B cell (primary cell): ENCODE data around the gene MMRN1. TPM values are rescaled to one million over a fixed set of nuclear protein-coding genes. Genes with fewer than 3 reads are reported as not detected.

Experiments
- ATAC-seq: fragments of 200-7000 bp; cut with Tn5 transposase; one replicate; pipeline ENCODE4 v1.10.0; 2021; ENCODE audit warnings: low read depth, mild to moderate bottlenecking, moderate number of reproducible peaks, moderate library complexity
- CTCF ChIA-PET: fragments of 350-600 bp; sonication (Branson Sonifier 250); formaldehyde crosslinking; loops from one replicate; lab custom pipeline; 2021; ENCODE audit warnings: antibody characterized with exemption, inconsistent platforms; lab: Charles Lee
- POLR2A ChIA-PET: fragments of 350-600 bp; sonication (Branson Sonifier 250); formaldehyde crosslinking; loops from one replicate; lab custom pipeline; 2021; ENCODE audit warnings: antibody characterized with exemption; lab: Charles Lee
- DNase-seq: peaks from one replicate; pipeline ENCODE4 v3.0.0; 2013
- H2AFZ ChIP-seq: 2 replicates; pipeline ENCODE4 v1.6.1; 2012; ENCODE audit warnings: mild to moderate bottlenecking, low read depth, low read length; ENCODE audit not compliant: insufficient read depth, poor library complexity, severe bottlenecking
- H3K27ac ChIP-seq, 2 donors: 1 replicate in 1 of 2; 2 replicates in 1 of 2; pipeline ENCODE4 v1.5.1; 2012 to 2013; ENCODE audit warnings: low read length in 2 of 2, mild to moderate bottlenecking in 2 of 2, moderate library complexity in 1 of 2
- H3K27me3 ChIP-seq, 4 experiments: fragments of 200-600 bp in 1 of 4; sonication (generic) in 1 of 4; replicated peaks in 1 of 4; 1 replicate in 2 of 4; 2 replicates in 2 of 4; pipeline versions ENCODE4 v1.6.1 to v1.7.0; 2013 to 2016; ENCODE audit warnings: low read length in 3 of 4, mild to moderate bottlenecking in 2 of 4, mixed read lengths in 1 of 4, moderate library complexity in 1 of 4; ENCODE audit not compliant: insufficient read depth in 4 of 4, control insufficient read depth in 3 of 4; ENCODE audit errors: control extremely low read depth in 1 of 4
- H3K36me3 ChIP-seq, 2 experiments: replicated peaks in 1 of 2; 1 replicate in 1 of 2; 2 replicates in 1 of 2; pipeline versions ENCODE4 v1.6.1 to v1.7.1; 2013; ENCODE audit warnings: low read length in 1 of 2; ENCODE audit not compliant: insufficient read depth in 2 of 2, control insufficient read depth in 1 of 2; ENCODE audit errors: control extremely low read depth in 1 of 2, extremely low read depth in 1 of 2
- H3K4me1 ChIP-seq, 2 donors: fragments of 200-600 bp in 1 of 2; sonication (generic) in 1 of 2; 1 replicate in 1 of 2; 2 replicates in 1 of 2; pipeline versions ENCODE4 v1.5.1 to v1.6.1; 2013 to 2017; ENCODE audit warnings: low read length in 2 of 2; ENCODE audit not compliant: control insufficient read depth in 2 of 2, insufficient read depth in 2 of 2
- H3K4me2 ChIP-seq: replicated peaks from 2 replicates; pipeline ENCODE3; 2012; ENCODE audit warnings: mild to moderate bottlenecking, low read depth, low read length; ENCODE audit not compliant: poor library complexity, severe bottlenecking
- H3K4me3 ChIP-seq, 5 experiments: fragments of 200-600 bp in 1 of 5; sonication (generic) in 1 of 5; 1 replicate in 3 of 5; 2 replicates in 2 of 5; pipeline versions ENCODE4 v1.5.1 to v1.7.0; 2011 to 2016; ENCODE audit warnings: low read length in 4 of 5, mild to moderate bottlenecking in 4 of 5, low read depth in 2 of 5, control low read depth in 1 of 5, moderate library complexity in 1 of 5; ENCODE audit not compliant: insufficient read depth in 1 of 5; ENCODE audit errors: control extremely low read depth in 1 of 5, extremely low read depth in 1 of 5
- H3K79me2 ChIP-seq: fragments of 200-600 bp; sonication (generic); one replicate; pipeline ENCODE4 v1.6.0; 2016; ENCODE audit warnings: low read length; ENCODE audit not compliant: control insufficient read depth, insufficient read depth
- H3K9ac ChIP-seq: fragments of 200-600 bp; sonication (generic); 2 replicates; pipeline ENCODE4 v1.6.1; 2017; ENCODE audit warnings: mild to moderate bottlenecking, low read length, moderate library complexity
- H3K9me3 ChIP-seq, 3 donors: one replicate each; pipeline versions ENCODE4 v1.6.1 to v1.7.1; 2013; ENCODE audit warnings: low read length in 2 of 3; ENCODE audit not compliant: control insufficient read depth in 2 of 3, insufficient read depth in 1 of 3; ENCODE audit errors: control extremely low read depth in 1 of 3
- H4K20me1 ChIP-seq: 2 replicates; pipeline ENCODE4 v1.6.0; 2012; ENCODE audit warnings: mild to moderate bottlenecking, low read length; ENCODE audit not compliant: insufficient read depth, control insufficient read depth, poor library complexity, severe bottlenecking
- H3K27ac Mint-ChIP-seq: one replicate; pipeline ENCODE4 v1.8.0; 2021; ENCODE audit warnings: mixed read lengths
- H3K27me3 Mint-ChIP-seq: one replicate; pipeline ENCODE4 v1.8.0; 2021; ENCODE audit warnings: mixed read lengths
- H3K4me1 Mint-ChIP-seq: one replicate; pipeline ENCODE4 v1.8.0; 2021; ENCODE audit warnings: mixed read lengths
- H3K4me3 Mint-ChIP-seq: one replicate; pipeline ENCODE4 v1.8.0; 2021; ENCODE audit warnings: mixed read lengths
- H3K9me3 Mint-ChIP-seq: one replicate; pipeline ENCODE4 v1.8.0; 2022; ENCODE audit warnings: mixed read lengths; ENCODE audit not compliant: insufficient read depth
- CTCF ChIP-seq: fragments of 200-600 bp; IDR thresholded peaks from one replicate; pipeline ENCODE4 v1.8.0; 2022; ENCODE audit warnings: antibody characterized with exemption, mild to moderate bottlenecking
- EZH2 ChIP-seq: IDR thresholded peaks from 2 replicates; pipeline ENCODE4 v1.6.1; 2012; ENCODE audit warnings: borderline replicate concordance, low read depth, mild to moderate bottlenecking, moderate library complexity, low read length; ENCODE audit not compliant: insufficient read depth, poor library complexity, severe bottlenecking
- WGBS: methylation state at CpG from one replicate; pipeline ENCODE4 v1.1.5; 2013; ENCODE audit warnings: missing lambda C conversion rate; ENCODE audit not compliant: insufficient coverage; 5-methylcytosine and 5-hydroxymethylcytosine counted together
- intact Hi-C: fragments of 100-400 bp; cut with micrococcal nuclease; formaldehyde crosslinking; loops from one replicate; pipeline ENCODE4 v1.10.0; 2022
- polyA plus RNA-seq: library from polyadenylated mRNA; depleted of rRNA; stranded (reverse); fragments of >200 nt; gene quantifications from 2 replicates; pipeline ENCODE4 v1.2.3, GENCODE V29; 2012
- total RNA-seq, 2 donors: library from RNA; stranded (reverse); fragments of 120-200 nt in 1 of 2; gene quantifications; 1 replicate in 1 of 2; 2 replicates in 1 of 2; pipeline versions ENCODE4 v1.2.3 to v1.2.4, GENCODE V29; 2013 to 2022

Gene MMRN1
- total and polyA plus RNA-seq, 2 donors (not counting 1 experiment from before 2014, with no cell fraction given), result 0.33 to 0.49 TPM

DNA sequence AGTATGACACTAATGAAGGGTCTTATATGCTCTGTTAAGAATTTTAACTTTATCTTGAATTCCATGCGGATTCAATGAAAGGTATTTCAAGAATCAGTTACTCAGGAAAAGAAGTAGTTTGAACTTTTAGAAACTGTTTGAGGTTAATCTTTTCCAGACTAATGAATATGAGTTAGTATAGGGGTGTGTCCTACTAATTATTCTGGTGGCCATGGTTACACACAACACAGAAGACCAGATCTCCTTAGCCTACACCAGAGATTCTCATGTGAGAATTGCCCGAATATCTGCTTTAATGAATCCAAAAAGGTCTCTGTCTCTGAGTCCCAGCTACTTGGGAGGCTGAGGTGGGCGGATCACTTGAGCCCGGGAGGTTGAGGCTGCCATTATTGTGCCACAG lies 100.4 kb downstream of the MMRN1 start:
- no peak overlapping the region for H3K27ac Mint-ChIP-seq
- H3K27ac ChIP-seq, result no peak overlapping the region
- H3K79me2 ChIP-seq, result no peaks in the 10 kb centered on the region
- H2AFZ ChIP-seq, result no peak overlapping the region
- DNase-seq (no peak), ATAC-seq (no peak)
- no peaks in the 10 kb centered on the region for H3K36me3 ChIP-seq
- peaks cover 15% of the 10 kb centered on the region for H3K27me3 Mint-ChIP-seq
- no CpG with 5 or more reads among the region's 4 CpGs for WGBS
- no peak for TF ChIP-seq CTCF
- no peak for TF ChIP-seq EZH2
- no peak overlapping the region for H3K9ac ChIP-seq
- H3K4me1 Mint-ChIP-seq, result no peaks in the 10 kb centered on the region
- H4K20me1 ChIP-seq, result no peaks in the 10 kb centered on the region
- POLR2A ChIA-PET, result no interaction called here
- intact Hi-C loops, result no loop called here
- peaks cover 0 to 8% (median 1%) of the 10 kb centered on the region in 4 experiments for H3K27me3 ChIP-seq
- H3K9me3 ChIP-seq, result no peaks in the 10 kb centered on the region
- H3K4me3 ChIP-seq, result no peak overlapping the region
- no peak overlapping the region for H3K4me3 Mint-ChIP-seq
- H3K9me3 Mint-ChIP-seq, result no peaks in the 10 kb centered on the region
- no peaks in the 10 kb centered on the region for H3K4me1 ChIP-seq
- no peak overlapping the region for H3K4me2 ChIP-seq
- CTCF ChIA-PET, result no interaction called here

- POLR2A ChIA-PET, result no interaction called here
- H3K4me1 ChIP-seq, result no peaks in the 10 kb centered on the region
Measured at GRCh38 chr4:89995814-89996213, 101.2 kb downstream of the MMRN1 start.

More at GRCh38 chr4:89995814-89996213, 101.2 kb downstream of the MMRN1 start:
- Histone ChIP-seq H2AFZ (no peak overlapping the region), H3K9ac (no peak overlapping the region), H3K27me3 (peaks cover 0 to 8% (median 1%) of the 10 kb centered on the region in 4 experiments), H3K4me2 (no peak overlapping the region), H3K79me2 (no peaks in the 10 kb centered on the region), H4K20me1 (no peaks in the 10 kb centered on the region), H3K36me3 (no peaks in the 10 kb centered on the region), H3K4me3 (no peak overlapping the region), H3K27ac (no peak overlapping the region), H3K9me3 (no peaks in the 10 kb centered on the region)
- no peaks in the 10 kb centered on the region for H3K9me3 Mint-ChIP-seq
- intact Hi-C loops, result no loop called here
- no peak overlapping the region for H3K27ac Mint-ChIP-seq
- WGBS, result 100% methylated on average over 1 of the region's 2 CpGs
- DNase-seq (no peak), ATAC-seq (no peak)
- H3K4me1 Mint-ChIP-seq, result no peaks in the 10 kb centered on the region
- peaks cover 15% of the 10 kb centered on the region for H3K27me3 Mint-ChIP-seq
- CTCF ChIA-PET, result no interaction called here
- H3K4me3 Mint-ChIP-seq, result no peak overlapping the region
- TF ChIP-seq EZH2 (no peak), CTCF (no peak)
